Dermis microvascular lymphatic vessel endothelial cell (primary cell): ENCODE measurements around the gene VNN1. TPM values are rescaled to one million over a fixed set of nuclear protein-coding genes. Genes with fewer than 3 reads are reported as not detected.
"Not testable (repeated sequence)": the region's sequence is repeated elsewhere in the genome, so short reads cannot be mapped to it uniquely, and the experiment has no call there.

Experiments
- DNase-seq, 2 donors: peaks; one replicate each; pipeline versions ENCODE4 v3.0.0 to v3.0.0-alpha.2; 2010; ENCODE audit warnings: low read depth in 2 of 2
- total RNA-seq: library from RNA; depleted of rRNA; stranded (reverse); fragments of >200 nt; gene quantifications from 2 replicates; pipeline ENCODE4 v1.2.1, GENCODE V29; 2014

The VNN1 gene
- total RNA-seq, 1 donor from 2014 or later, result under 0.01 TPM

DNA sequence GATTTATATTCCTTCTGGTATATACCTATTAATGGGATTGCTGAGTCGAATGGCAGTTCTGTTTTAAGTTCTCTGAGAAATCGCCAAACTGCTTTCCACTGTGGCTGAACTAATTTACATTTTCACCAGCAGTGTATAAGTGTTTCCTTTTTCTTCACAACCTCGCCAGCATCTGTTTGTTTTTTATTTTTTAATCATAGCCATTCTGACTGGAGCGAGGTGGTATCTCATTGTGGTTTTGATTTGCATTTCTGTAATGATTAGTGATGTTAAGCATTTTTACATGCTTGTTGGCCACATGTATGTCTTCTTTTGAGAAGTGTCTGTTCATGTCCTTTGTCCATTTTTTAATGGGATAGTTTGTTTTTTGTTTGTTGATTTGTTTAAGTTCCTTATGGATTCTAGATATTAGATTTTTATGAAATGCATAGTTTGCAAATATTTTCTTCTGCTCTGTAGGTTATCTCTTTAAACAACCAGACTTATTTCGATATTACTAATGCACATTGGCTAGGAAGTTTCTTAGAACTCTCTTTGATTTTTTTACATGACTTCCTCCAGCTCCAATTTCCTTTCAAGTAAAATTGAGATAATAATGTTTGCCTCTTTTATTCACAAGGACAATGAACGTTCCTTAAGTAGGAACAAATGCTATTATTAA is 12.2 kb upstream of the VNN1 start:
- DNase-seq, result no peak

DNA sequence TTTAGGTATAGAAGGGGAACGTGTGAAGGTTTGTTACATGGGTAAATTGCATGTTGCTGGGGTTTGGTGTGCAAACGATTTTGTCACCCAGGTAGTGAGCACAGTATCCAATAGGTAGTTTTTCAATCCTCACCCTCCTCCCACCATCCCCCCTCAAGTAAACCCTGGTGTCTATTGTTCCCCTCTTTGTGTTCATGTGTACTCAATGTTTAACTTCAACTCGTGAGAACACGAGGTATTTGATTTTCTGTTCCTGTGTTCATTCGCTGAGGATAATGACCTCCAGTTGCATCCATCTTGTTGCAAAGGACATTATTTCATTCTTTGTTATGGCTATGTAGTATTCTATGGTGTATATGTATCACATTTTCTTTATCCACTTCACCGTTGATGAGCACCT is 11.6 kb upstream of the VNN1 start:
- DNase-seq, result no peak

GRCh38 chr6:132719736-132720448 is 6.0 kb upstream of the VNN1 start:
- no peak for DNase-seq

GRCh38 chr6:132715881-132716637 is 2.2 kb upstream of the VNN1 start:
- no peak for DNase-seq

- peak; percentile 5 to 52 for DNase-seq
Observed at GRCh38 chr6:132715204-132715603, 1.3 kb upstream of the VNN1 start.

GRCh38 chr6:132714160-132714559 is 305 bp upstream of the VNN1 start:
- DNase-seq, result no peak

DNA sequence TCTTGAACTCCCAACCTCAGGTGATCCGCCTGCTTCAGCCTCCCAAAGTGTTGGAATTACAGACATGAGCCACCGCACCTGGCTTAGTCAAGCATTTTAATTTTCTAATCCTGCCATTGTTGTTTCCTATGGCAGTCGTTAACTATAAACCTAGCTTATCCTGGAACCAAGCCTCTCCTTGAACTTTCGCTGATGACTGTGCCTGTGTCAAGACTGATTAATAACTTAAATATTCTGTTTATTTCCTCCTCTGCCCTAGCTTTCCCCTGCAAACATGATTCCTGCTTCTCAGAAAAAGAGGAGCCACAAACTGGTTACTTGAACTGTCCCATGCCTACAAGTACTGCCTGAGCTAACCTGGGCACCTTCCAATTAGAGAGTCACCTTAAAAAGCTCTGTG is 1.5 kb downstream of the VNN1 start:
- DNase-seq, result peak in 1 of 2 donors; percentile 3

DNA sequence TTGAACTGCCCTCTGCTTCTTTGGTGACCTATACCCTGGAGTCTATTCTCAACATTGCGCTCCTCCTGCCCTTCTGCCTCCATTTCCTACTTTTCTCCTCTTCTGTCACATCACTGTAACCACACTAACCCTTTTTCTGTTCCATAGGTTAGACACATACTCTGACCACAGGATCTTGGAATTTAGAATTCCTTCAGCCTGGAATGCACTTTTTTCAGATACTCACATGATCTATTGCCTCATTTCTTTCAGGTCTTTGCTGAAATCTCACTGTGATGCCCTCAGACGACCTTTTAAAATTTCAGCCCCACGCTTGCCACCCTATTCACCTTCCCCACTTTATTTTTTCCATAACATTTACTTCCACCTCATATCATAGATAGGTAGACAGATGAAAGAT is 5.1 kb downstream of the VNN1 start:
- DNase-seq, result no peak

GRCh38 chr6:132708002-132708401 is 5.9 kb downstream of the VNN1 start:
- DNase-seq, result no peak

- not testable (repeated sequence) for DNase-seq
Observed at GRCh38 chr6:132706756-132707155, 7.1 kb downstream of the VNN1 start.

DNA sequence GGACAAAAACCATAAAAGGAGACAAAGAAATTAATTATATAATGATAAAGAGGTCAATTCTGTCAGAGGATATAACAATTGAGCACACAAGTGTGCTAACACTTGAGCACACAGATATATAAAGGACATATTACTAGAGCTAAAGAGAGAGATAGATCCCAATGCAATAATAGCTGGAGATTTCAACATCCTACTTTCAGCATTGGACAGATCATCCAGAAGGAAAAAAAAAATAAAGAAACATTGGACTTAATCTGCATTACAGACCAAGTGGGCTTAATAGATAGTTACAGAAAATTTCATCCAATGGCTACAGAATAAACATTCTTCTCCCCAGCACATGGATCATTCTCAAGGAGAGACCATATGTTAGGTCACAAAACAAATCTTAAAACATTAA is 9.9 kb downstream of the VNN1 start:
- DNase-seq, result no peak

- DNase-seq, result no peak
Observed at GRCh38 chr6:132698608-132699007, 15.2 kb downstream of the VNN1 start.

GRCh38 chr6:132695773-132696172 is 18.1 kb downstream of the VNN1 start:
- peak in 1 of 2 donors; percentile 50 for DNase-seq

DNA sequence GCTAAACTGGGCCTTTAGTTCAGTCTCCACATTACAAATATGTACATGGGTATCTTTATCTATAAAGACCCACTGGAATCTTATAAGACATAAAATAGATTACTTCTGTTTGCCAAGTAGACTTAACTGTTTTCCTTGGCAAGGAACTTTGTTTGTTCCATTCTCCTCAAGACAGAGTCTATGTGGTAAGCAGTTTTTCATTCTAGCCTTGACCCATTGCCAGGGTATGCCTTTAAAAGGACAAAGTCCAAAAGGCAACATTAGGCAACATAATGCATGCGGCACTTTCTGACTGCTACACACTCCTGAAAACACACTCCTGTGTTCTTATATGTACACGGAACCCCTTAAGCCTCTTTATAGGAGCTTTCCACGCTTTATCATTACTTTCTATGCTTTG is 20.4 kb downstream of the VNN1 start:
- DNase-seq, result peak in 1 of 2 donors; percentile 26

GRCh38 chr6:132690678-132691077 is 23.2 kb downstream of the VNN1 start:
- DNase-seq, result no peak

DNA sequence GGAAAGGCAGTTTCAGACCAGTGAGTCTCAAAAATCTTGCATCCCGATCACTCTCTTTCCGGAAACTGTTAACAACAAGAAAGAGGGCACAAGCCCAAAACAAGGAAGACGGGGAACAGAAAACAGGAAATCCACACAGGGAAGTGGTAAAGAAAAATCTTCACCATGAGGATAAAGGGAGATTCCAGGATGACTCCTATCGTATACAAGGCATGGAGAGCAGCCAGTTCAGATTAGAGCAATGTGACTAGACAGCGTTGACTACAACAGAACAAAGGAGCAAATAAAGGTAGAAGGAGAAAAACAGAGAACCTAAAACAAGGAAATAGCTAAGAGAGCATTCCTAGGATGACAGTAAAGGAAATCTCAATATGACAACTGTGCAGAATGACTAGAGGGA is 26.5 kb downstream of the VNN1 start:
- DNase-seq, result peak; percentile 2 to 53

DNA sequence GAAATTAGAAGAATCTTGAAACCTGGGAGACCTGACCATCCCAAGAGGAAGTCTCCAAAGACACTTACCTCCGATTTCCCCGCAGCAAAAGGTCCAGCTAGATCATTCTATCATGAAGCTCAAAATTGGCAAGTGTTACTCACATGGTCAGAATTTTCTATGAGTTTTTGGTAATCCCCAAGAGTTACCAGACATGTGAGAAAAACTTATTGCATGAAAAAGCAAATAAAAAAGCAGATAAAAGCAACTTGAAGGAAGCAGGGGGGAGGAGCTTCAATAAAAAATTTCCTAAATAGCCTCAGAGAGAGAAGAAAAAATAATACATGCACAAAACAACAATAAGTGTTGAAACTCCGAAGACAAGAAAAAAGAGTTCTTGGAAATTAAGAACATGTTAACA is 27.3 kb downstream of the VNN1 start:
- no peak for DNase-seq

DNA sequence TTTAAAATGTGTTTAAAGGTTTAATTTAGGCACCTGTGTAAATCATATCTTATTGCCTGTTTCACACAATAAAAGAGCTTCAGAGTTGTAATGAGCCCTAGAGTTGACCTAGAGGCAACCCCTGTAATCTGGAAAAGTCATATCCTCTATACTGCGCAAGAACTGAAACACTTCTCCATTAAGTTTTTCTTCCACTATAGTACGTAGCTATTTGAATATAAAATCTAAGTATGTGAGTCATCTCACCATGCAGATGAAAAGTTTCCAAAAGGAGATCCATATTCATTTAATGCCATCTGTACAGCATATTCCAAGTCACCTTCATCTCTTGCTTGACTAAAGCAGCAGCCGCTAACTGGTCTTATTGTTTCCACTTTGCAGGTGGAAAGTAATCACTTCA is 28.8 kb downstream of the VNN1 start:
- DNase-seq, result no peak

DNA sequence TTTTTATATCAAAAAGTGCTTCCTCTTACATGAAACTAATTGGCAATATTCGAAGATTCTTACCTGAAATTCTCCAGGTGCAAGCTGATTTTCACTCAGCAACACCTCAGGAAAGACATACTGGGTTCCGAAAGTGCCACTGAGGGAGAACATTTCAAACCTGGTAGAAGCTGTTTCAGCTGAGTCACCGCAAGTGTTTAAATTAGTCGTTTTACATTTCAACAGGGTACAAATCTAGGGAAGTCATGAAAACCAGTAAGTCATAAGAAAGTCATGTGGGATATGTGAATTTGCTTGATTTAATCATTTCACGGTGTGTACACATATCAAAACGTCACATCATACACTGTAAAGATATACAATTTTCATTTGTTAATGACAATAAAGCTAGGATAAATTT is 29.6 kb downstream of the VNN1 start:
- DNase-seq, result no peak

GRCh38 chr6:132683543-132683942 is 30.3 kb downstream of the VNN1 start:
- peak in 1 of 2 donors; percentile 2 for DNase-seq

DNA sequence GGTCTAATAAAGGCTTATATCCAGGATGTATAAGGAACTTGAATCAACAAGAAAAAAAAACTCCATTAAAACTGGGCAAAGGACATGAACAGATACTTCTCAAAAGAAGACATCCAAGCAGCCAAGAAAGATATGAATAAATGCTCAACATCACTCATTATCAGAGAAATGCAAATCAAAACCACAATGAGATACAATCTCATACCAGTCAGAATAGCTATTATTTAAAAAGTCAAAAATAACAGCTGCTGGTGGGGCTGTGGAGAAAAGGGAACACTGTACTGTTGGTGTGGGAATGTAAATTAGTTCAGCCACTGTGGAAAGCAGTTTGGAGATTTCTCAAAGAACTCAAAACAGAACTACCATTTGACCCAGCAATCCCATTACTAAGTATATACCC is 34.8 kb downstream of the VNN1 start:
- DNase-seq, result not testable (repeated sequence)

GRCh38 chr6:132675749-132676148 is 38.1 kb downstream of the VNN1 start:
- DNase-seq, result no peak

DNA sequence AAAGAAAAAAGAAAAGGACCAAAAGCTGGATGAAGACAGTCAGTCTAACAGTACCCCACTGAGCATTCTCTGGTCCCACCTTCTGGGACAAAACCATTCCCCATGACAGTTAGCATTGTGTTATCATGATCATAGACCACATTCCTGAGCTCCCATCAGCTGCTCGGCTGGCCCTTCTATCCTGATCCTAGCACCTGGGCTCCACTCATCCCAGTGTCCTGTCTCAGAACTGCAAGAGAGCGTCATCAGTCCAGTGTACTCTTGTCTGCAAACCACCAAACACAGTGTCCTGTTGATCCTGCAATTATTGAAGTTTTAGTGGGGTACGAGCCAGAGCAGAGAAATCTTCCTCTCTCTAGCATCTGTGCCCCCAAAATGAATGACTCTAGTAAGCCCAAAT is 38.9 kb downstream of the VNN1 start:
- no peak for DNase-seq
